ENCODE results near the gene NAALADL2. TPM values are rescaled to one million over a fixed set of nuclear protein-coding genes. Genes with fewer than 3 reads are reported as not detected.

NAALADL2 gene
- total RNA-seq, 1 experiment from 2014 or later = 12.8 TPM

DNA sequence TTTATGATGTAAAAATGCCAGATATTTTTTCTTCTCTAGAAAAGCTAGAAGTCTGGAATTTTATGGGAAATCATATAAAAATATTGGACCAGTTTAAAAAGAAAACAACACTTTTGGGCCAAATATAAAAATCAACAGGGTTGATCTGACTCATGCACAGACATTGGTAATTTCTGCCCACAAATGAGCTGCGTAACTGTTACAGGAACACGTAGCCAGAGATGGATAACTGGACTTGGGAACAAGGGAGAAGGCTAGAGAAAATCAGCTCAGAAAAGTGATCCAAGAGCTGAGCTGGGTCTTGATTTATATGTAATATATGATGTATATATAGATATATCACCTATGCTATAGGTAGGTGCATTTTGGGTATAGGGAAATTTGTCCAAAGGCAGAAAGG lies 36.8 kb upstream of the NAALADL2 start:
- TF ChIP-seq EZH2 (IDR thresholded peaks at IDR 0.05; ENCODE audit: low read depth) = no peak
- TF ChIP-seq, protein P1, sequence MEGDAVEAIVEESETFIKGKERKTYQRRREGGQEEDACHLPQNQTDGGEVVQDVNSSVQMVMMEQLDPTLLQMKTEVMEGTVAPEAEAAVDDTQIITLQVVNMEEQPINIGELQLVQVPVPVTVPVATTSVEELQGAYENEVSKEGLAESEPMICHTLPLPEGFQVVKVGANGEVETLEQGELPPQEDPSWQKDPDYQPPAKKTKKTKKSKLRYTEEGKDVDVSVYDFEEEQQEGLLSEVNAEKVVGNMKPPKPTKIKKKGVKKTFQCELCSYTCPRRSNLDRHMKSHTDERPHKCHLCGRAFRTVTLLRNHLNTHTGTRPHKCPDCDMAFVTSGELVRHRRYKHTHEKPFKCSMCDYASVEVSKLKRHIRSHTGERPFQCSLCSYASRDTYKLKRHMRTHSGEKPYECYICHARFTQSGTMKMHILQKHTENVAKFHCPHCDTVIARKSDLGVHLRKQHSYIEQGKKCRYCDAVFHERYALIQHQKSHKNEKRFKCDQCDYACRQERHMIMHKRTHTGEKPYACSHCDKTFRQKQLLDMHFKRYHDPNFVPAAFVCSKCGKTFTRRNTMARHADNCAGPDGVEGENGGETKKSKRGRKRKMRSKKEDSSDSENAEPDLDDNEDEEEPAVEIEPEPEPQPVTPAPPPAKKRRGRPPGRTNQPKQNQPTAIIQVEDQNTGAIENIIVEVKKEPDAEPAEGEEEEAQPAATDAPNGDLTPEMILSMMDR (conservative IDR thresholded peaks at IDR 0.05) = no peak
- ChIA-PET CTCF (no interaction called here), POLR2A (ENCODE audit: unreplicated experiment) (no interaction called here)

DNA sequence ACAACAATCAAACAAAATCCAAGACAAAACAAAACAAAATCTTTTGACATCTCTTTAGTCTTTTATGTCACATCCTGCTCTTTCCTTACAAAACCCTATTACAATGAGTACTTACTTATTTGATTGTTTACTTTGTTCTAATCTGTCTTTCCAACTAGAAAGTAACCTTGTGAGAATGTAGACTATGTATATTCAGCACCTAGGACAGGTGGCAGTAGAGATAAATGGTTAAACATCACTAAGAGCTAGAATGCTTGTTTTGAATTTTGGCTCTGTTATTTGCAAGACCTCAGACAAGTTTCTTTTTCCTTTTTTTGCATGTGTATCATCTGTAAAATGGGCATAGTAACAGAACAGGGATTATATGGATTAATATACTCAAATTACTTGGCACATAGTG lies 33.1 kb upstream of the NAALADL2 start:
- DNase-seq = no peak
- no peak overlapping the region for H3K4me2 ChIP-seq
- no peaks in the 10 kb centered on the region for H3K4me1 ChIP-seq (replicated peaks; ENCODE audit: insufficient read depth)
- no peaks in the 10 kb centered on the region for H3K9me2 ChIP-seq (ENCODE audit: insufficient read depth)
- H3K27ac ChIP-seq = no peak overlapping the region
- no peaks in the 10 kb centered on the region for H3K27me3 ChIP-seq (ENCODE audit: insufficient read depth, low read depth)
- H3K79me2 ChIP-seq (ENCODE audit: low read depth) = no peaks in the 10 kb centered on the region
- BruUV-seq (replicated peaks) = no TSS peak
- ChIA-PET POLR2A (ENCODE audit: unreplicated experiment) (no interaction called here), CTCF (no interaction called here)
- intact Hi-C loops (cut with micrococcal nuclease; ENCODE audit: unreplicated experiment) = loop anchor here (10.0 kb wide), 1 partner anchor 281 kb away; no protein-coding TSS in a partner anchor
- H3K4me3 ChIP-seq = no peak overlapping the region
- no peaks in the 10 kb centered on the region for H4K20me1 ChIP-seq (ENCODE audit: insufficient read depth)
- H3F3A ChIP-seq (ENCODE audit: insufficient read depth, low read depth) = no peaks in the 10 kb centered on the region; the same call in 1 of the 2 replicates
- no peaks in the 10 kb centered on the region for H3K36me3 ChIP-seq (ENCODE audit: low read depth)
- TF ChIP-seq, protein P1 (conservative IDR thresholded peaks at IDR 0.05) = no peak
- TF ChIP-seq EZH2 (IDR thresholded peaks at IDR 0.05; ENCODE audit: low read depth) = no peak
- no peak overlapping the region for H2AFZ ChIP-seq
- H3K9me3 ChIP-seq (ENCODE audit: insufficient read depth, low read depth) = no peaks in the 10 kb centered on the region

More for the DNA sequence above, 36.8 kb upstream of the NAALADL2 start:
- Histone ChIP-seq H3K9me3 (ENCODE audit: insufficient read depth, low read depth) (no peaks in the 10 kb centered on the region), H3K9me2 (ENCODE audit: insufficient read depth) (no peaks in the 10 kb centered on the region), H3K36me3 (ENCODE audit: low read depth) (no peaks in the 10 kb centered on the region), H3K4me3 (no peak overlapping the region), H3K79me2 (ENCODE audit: low read depth) (no peaks in the 10 kb centered on the region), H3K4me2 (no peak overlapping the region), H4K20me1 (ENCODE audit: insufficient read depth) (no peaks in the 10 kb centered on the region), H3F3A (ENCODE audit: insufficient read depth, low read depth) (no peaks in the 10 kb centered on the region; the same call in 1 of the 2 replicates), H3K27ac (no peak overlapping the region), H2AFZ (no peak overlapping the region), H3K27me3 (ENCODE audit: insufficient read depth, low read depth) (no peaks in the 10 kb centered on the region), H3K4me1 (replicated peaks; ENCODE audit: insufficient read depth) (no peaks in the 10 kb centered on the region; the same call in 1 of the 2 replicates)
- no peak for DNase-seq
- intact Hi-C loops (cut with micrococcal nuclease; ENCODE audit: unreplicated experiment) = loop anchor here (10.0 kb wide), 1 partner anchor 278 kb away; no protein-coding TSS in a partner anchor
- no TSS peak for BruUV-seq (replicated peaks)

DNA sequence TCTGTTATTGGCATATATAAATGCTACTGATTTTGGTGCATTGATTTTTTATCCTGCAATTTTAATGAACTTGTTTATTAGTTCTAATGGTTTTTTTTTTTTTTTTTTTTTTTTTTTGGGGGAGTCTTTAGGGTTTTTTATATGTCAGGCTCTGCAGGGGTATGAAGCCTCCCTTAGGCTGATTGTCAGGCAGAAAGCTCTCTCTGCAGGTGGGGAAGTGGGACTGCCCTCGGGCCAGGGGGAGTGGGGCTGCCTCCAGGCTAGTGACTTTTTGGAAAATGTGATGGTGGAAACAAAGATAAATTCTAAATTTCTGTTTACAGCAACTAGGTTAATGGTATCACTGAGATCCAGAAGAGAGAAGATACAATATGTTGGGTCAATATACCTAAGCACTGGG lies 14.4 kb upstream of the NAALADL2 start:
- no peaks in the 10 kb centered on the region for H3F3A ChIP-seq (ENCODE audit: insufficient read depth, low read depth)
- no peaks in the 10 kb centered on the region for H3K4me1 ChIP-seq (replicated peaks; ENCODE audit: insufficient read depth)
- BruUV-seq (replicated peaks) = no TSS peak
- ChIA-PET CTCF (no interaction called here), POLR2A (ENCODE audit: unreplicated experiment) (interaction anchor here (0.7 kb wide), 1 partner anchor 794 kb away, joined by 6 read pairs; no protein-coding TSS in a partner anchor)
- TF ChIP-seq EZH2 (IDR thresholded peaks at IDR 0.05; ENCODE audit: low read depth) = no peak
- TF ChIP-seq, protein P1 (conservative IDR thresholded peaks at IDR 0.05) = no peak
- H3K27ac ChIP-seq = no peak overlapping the region
- peaks cover 3% of the 10 kb centered on the region; the same call in 1 of the 2 replicates for H3K9me3 ChIP-seq (ENCODE audit: insufficient read depth, low read depth)
- H3K27me3 ChIP-seq (ENCODE audit: insufficient read depth, low read depth) = no peaks in the 10 kb centered on the region
- H3K9me2 ChIP-seq (ENCODE audit: insufficient read depth) = no peaks in the 10 kb centered on the region; the same call in 1 of the 2 replicates
- DNase-seq = no peak
- no peak overlapping the region for H3K4me2 ChIP-seq
- H3K4me3 ChIP-seq = no peak overlapping the region
- no peaks in the 10 kb centered on the region for H4K20me1 ChIP-seq (ENCODE audit: insufficient read depth)
- no peak overlapping the region for H2AFZ ChIP-seq
- H3K79me2 ChIP-seq (ENCODE audit: low read depth) = no peaks in the 10 kb centered on the region
- no peaks in the 10 kb centered on the region for H3K36me3 ChIP-seq (ENCODE audit: low read depth)
- intact Hi-C loops (cut with micrococcal nuclease; ENCODE audit: unreplicated experiment) = no loop called here
